ENCODE measurements around the gene FRMD4B.

Gene FRMD4B

DNA sequence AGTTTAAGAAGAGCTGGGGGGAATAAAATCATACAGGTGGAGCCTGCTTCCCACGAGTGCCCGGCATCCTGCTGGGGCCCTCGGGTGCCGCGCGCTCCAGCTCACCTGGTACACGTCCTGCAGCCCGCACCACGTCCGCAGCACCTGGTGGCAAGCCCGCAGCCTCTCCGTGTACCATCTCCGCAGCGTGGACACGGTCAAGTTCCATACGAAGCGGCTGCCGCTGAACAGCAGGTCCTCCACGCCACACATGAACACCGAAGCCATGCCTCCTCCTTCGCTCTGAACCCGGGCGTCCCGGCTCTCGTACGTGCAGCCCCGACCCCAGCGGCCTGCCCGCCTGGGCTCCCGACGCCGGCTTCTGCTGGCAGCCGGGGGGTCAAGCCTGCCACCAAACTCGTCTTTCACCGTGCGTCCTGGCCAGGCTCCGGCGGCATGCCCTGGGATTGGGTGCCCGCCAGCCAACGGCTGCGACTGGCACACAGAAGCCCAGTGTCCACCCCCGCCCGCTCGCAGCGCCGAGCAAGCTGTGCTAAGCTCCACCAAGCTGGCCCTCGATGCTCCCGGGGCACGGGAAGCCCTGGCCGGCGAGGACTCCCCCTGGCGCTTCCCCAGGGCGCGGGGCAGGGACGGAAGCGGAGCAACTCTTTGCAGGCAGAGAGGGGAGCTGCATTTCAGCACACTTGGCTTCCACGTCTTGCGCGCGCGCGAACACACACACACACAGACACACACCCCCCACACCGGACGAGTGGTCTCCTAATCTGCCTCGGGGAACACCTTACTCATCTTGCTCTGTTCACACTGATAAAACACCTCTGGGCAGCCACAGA, at the start of gene FRMD4B:
Gene FRMD4B (minus strand): TSS at position 366 of the 833 bp plus-strand sequence. CDS start 99 bp downstream, at position 267.
- peak; percentile 19 for DNase-seq

GRCh38 chr3:69433969-69434325, 48.1 kb upstream of the FRMD4B start:
- no peak for DNase-seq

GRCh38 chr3:69433121-69433968, 47.5 kb upstream of the FRMD4B start:
- DNase-seq = no peak

- no peak for DNase-seq
These were observed 42.9 kb upstream of the FRMD4B start for GRCh38 chr3:69428657-69429255.

DNA sequence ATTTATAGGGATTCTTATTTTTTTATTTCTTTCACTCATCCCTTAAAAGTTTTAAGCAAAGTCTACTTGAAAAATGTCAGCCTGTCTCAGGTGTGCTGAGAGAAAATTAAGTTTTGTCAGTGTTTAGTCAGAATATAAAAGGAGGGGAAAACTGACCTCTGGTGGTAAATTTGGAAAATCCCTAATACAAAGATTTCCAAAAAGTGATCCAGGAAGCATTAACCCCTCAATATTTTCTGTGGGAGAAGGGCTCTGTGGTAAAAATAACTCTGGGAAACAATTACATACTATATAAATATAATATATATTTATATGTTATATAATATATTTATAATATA, 41.0 kb upstream of the FRMD4B start:
- DNase-seq = no peak

DNA sequence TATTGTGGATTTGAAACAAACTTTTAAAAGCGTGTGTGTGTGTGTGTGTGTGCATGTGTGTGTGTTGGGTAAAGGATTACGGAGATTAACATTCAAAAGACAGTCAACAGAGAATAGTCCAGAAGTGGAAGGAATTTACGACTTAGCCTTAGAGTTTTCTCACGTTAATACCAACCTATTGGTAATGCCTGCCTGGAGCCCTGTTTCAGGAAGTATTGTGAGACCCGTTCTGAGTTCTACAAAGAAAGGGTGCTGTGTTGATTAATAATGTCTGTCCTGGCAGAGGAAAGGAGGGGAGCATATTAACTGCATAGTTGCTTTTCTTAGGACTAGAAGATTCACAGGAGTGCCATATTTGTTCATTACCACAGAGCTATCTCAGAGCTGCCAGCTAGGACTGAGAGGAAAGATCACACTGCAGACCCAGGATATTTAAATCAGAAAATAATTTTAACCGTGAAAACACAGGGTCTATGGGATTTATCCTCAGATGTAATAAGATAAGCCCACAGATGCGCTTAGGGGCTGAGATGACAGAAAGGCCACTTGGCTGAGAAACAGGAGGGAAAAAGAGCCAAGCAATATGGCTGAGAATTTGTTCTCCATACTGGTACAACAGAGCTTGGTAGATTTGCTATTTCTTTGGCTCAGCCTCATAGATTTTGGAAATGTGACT, 40.5 kb upstream of the FRMD4B start:
- DNase-seq = no peak

- DNase-seq = peak; percentile 41
These were observed 39.4 kb upstream of the FRMD4B start for GRCh38 chr3:69425249-69425648.

- no peak for DNase-seq
These were observed 37.7 kb upstream of the FRMD4B start for GRCh38 chr3:69423463-69424155.

- DNase-seq = no peak
These were observed 36.9 kb upstream of the FRMD4B start for GRCh38 chr3:69422751-69423150.

DNA sequence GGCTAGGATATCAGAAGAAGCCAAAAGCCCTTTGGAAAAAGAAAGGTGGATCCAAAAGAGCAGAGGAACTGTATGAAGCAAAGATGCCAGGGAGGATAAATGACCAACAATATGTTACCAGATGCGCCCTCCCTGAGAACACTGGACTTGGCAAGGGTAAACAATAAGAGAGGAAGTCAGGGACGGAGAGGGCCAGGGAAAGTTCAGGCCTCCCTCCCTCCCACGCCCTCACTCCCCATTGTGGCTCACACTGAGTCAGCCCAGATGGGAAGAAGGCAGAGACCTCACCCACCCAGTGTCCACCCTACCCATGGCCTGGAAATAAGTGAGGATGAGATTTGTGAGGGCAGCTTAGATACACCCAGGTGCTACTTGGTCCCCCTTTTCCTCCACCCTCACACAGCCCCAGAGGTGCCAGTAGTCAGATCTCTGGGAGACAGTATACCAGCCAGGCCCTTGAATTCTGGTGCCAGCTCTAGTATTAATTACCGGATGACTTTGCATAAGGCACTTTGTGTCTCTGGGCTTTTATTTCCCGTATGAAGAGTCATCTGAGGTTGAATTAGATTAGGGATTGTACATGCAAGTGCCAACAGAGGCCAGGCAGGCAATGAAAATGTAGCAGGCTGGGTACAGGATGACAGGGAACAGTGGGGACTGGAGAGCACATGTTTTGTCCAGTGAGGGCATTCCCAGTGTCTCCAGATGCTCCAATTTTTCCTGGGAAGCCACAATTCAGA, 35.1 kb upstream of the FRMD4B start:
- DNase-seq = no peak

DNA sequence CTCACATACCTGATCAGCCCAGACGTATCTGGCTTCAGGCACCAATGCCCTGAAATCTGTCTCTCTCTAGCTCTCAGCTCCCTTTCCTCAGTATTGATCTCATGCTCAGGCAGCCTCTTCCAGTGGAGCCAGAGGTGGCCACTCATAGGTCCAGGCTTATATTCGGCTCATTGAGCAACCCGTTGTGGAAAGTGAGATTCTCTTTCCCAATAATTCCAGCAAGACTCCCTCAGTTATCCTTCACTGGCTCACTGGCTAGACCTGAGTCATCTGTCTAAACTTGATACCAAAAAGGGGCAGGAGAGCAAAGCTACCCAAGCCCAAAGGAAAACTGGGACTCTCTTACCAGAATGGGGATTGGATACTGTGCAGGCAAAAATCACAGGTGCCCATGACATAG, 33.4 kb upstream of the FRMD4B start:
- peak; percentile 15 for DNase-seq

DNA sequence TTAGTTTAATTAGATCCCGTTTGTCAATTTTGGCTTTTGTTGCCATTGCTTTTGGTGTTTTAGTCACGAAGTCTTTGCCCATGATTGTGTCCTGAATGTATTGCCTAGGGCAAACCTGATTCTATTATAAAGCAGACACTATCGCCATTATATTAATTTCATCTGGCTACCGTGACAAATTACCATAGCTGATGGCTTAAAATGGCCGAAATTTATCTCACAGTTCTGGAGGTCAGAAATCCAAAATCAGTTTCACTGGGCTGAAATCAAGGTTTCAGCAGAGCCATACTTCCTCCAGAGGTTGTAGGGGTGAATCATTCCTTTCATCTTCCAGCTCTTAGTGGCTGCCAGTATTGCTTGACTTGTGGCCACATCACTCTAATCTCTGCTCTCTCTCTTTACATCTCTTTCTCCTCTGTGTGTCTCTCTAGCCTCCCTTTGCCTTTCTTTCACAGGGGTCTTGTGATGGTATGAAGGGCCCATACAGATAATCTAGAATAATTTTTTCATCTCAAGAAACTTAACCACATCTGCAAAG, 31.7 kb upstream of the FRMD4B start:
- DNase-seq = no peak

GRCh38 chr3:69413551-69414207, 27.8 kb upstream of the FRMD4B start:
- no peak for DNase-seq

GRCh38 chr3:69411346-69411745, 25.5 kb upstream of the FRMD4B start:
- peak; percentile 34 for DNase-seq

GRCh38 chr3:69410301-69410700, 24.4 kb upstream of the FRMD4B start:
- peak; percentile 45 for DNase-seq

DNA sequence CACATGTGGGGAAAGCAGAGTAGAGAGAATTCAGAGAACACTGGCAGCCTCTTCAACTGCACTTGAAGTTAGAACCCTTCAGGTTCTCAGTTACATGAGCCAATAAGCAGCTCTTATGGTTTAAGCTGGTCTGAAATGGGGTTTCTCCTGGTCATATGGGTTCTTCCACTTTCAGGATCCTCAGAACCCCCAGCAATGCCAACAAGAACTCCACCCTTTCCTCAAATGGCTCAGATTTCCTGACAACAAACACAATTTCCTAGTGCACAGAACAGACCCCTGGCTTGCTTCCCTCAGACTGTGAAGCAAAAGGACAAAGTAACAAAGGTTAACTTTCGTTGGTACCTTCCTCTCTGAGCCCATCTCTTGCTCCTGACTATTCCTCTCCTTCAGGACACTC, 23.9 kb upstream of the FRMD4B start:
- DNase-seq = no peak

GRCh38 chr3:69409011-69409410, 23.1 kb upstream of the FRMD4B start:
- DNase-seq = no peak

DNA sequence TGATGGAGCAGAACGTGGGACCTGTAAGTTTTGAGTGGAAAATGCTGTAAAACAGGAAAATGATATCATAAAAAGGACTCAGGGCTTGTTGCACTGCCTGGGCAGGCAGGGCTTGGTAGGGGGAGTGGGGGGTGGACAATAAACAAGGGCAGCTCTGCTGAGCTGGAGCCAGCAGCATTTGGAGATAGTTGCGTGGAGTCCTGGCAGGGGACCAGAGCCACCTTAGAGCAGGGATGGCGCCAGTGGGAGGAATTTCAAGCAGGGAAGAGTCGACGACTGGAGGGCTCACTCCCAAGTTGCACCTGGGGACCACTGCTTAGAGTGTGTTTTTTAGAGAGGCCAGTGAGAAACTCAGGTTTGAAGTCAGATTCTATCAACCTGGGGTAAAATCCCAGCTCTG, 22.7 kb upstream of the FRMD4B start:
- DNase-seq = no peak

DNA sequence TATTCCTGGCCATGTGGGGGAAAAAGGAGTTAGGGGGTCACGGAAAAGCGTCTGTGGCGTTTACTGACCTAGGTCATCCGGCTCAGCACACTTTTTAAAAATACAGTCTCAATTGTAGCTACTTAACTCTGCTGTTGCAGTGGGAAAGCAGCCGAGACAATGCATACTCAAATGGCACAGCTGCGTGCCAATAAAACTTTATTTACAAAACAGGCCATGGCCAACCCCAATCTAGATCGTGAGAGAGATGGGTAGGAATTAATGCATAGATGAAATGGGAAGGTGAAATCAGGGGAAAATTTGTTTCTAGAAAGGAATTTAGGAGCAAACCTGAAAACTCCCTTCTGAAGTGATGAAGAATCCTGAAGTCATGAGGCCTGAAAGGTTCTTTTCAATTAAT, 22.0 kb upstream of the FRMD4B start:
- no peak for DNase-seq

GRCh38 chr3:69406163-69406562, 20.3 kb upstream of the FRMD4B start:
- DNase-seq = no peak

- DNase-seq = no peak
These were observed 19.2 kb upstream of the FRMD4B start for GRCh38 chr3:69405067-69405466.
